HEK293T (cell line): ENCODE data around the gene TXN2.

ENCODE experiments used
- FOXA1 ChIP-seq: fragments of 450-650 bp; IDR thresholded peaks from 2 replicates; pipeline ENCODE4 v1.6.1; 2016; ENCODE audit warnings: mild to moderate bottlenecking
- FOXK2 ChIP-seq: fragments of 450-650 bp; IDR thresholded peaks from 2 replicates; pipeline ENCODE4 v1.6.1; 2016; ENCODE audit warnings: mild to moderate bottlenecking
- FOXM1 ChIP-seq: fragments of 450-650 bp; IDR thresholded peaks from 2 replicates; pipeline ENCODE4 v1.6.1; 2017; ENCODE audit warnings: mild to moderate bottlenecking, borderline replicate concordance

- no peak for TF ChIP-seq FOXM1
- TF ChIP-seq FOXK2 = no peak
- TF ChIP-seq FOXA1 = no peak
These were observed 11.1 kb downstream of the TXN2 start for GRCh38 chr22:36470162-36470993.
